Activated T-cell treated with anti-CD3 and anti-CD28 coated beads, Interleukin-2, amount 50 U/mL, for 4 hours (primary cell): ENCODE data around the gene SUPT20HL1. TPM values are rescaled to one million over a fixed set of nuclear protein-coding genes. Genes with fewer than 3 reads are reported as not detected.
"Not testable (repeated sequence)": the region's sequence is repeated elsewhere in the genome, so short reads cannot be mapped to it uniquely, and the experiment has no call there.

ENCODE experiments used
- ATAC-seq, 2 donors: fragments of 200-7000 bp; cut with Tn5 transposase; one replicate each; pipeline ENCODE4 v1.10.0; 2021
- DNase-seq: peaks from one replicate; pipeline ENCODE4 v3.0.0-alpha.2; 2020
- H3K27me3 Mint-ChIP-seq: one replicate; pipeline ENCODE4 v1.8.0; 2021; ENCODE audit warnings: low read depth, mixed read lengths
- H3K36me3 Mint-ChIP-seq: one replicate; pipeline ENCODE4 v1.8.0; 2022; ENCODE audit warnings: mixed read lengths; ENCODE audit not compliant: insufficient read depth
- H3K4me1 Mint-ChIP-seq: one replicate; pipeline ENCODE4 v1.8.0; 2021; ENCODE audit warnings: low read depth, mixed read lengths
- H3K4me3 Mint-ChIP-seq: one replicate; pipeline ENCODE4 v1.8.0; 2021; ENCODE audit warnings: mild to moderate bottlenecking, moderate library complexity, mixed read lengths
- H3K9me3 Mint-ChIP-seq: one replicate; pipeline ENCODE4 v1.8.0; 2021; ENCODE audit warnings: mixed read lengths
- total RNA-seq, 3 donors: library from RNA; stranded (reverse); gene quantifications; one replicate each; pipeline ENCODE4 v1.2.1, GENCODE V29; 2021

The SUPT20HL1 gene
- total RNA-seq, 3 donors from 2014 or later: not detected

- ATAC-seq: no peak
- Mint-ChIP-seq H3K9me3 (no peaks in the 10 kb centered on the region), H3K27me3 (no peaks in the 10 kb centered on the region), H3K4me1 (peaks cover 8% of the 10 kb centered on the region), H3K36me3 (no peaks in the 10 kb centered on the region), H3K4me3 (no peak overlapping the region)
- DNase-seq: no peak
These were observed 11.8 kb downstream of the SUPT20HL1 start for GRCh38 chrX:24372021-24372763.

GRCh38 chrX:24375600-24376131 is 15.2 kb downstream of the SUPT20HL1 start:
- ATAC-seq (no peak), DNase-seq (no peak)
- H3K27me3 Mint-ChIP-seq: peaks cover 2% of the 10 kb centered on the region

GRCh38 chrX:24376403-24376802 is 16.0 kb downstream of the SUPT20HL1 start:
- DNase-seq (no peak), ATAC-seq (no peak)
- Mint-ChIP-seq H3K4me1 (peaks cover 3% of the 10 kb centered on the region), H3K36me3 (no peaks in the 10 kb centered on the region), H3K27me3 (peaks cover 2% of the 10 kb centered on the region), H3K9me3 (no peaks in the 10 kb centered on the region), H3K4me3 (no peak overlapping the region)

More at GRCh38 chrX:24375600-24376131, 15.2 kb downstream of the SUPT20HL1 start:
- no peaks in the 10 kb centered on the region for H3K36me3 Mint-ChIP-seq
- H3K4me1 Mint-ChIP-seq: peaks cover 8% of the 10 kb centered on the region
- no peaks in the 10 kb centered on the region for H3K9me3 Mint-ChIP-seq
- H3K4me3 Mint-ChIP-seq: no peak overlapping the region

GRCh38 chrX:24377195-24377594 is 16.8 kb downstream of the SUPT20HL1 start:
- H3K4me3 Mint-ChIP-seq: no peak overlapping the region
- H3K9me3 Mint-ChIP-seq: no peaks in the 10 kb centered on the region
- ATAC-seq (no peak), DNase-seq (no peak)
- no peaks in the 10 kb centered on the region for H3K36me3 Mint-ChIP-seq
- peaks cover 2% of the 10 kb centered on the region for H3K27me3 Mint-ChIP-seq
- no peaks in the 10 kb centered on the region for H3K4me1 Mint-ChIP-seq

GRCh38 chrX:24377911-24378468 is 17.6 kb downstream of the SUPT20HL1 start:
- ATAC-seq: no peak

GRCh38 chrX:24378706-24379105 is 18.3 kb downstream of the SUPT20HL1 start:
- Mint-ChIP-seq H3K4me1 (no peaks in the 10 kb centered on the region), H3K9me3 (no peaks in the 10 kb centered on the region), H3K36me3 (no peaks in the 10 kb centered on the region), H3K27me3 (peaks cover 2% of the 10 kb centered on the region), H3K4me3 (no peak overlapping the region)
- DNase-seq: no peak
- no peak for ATAC-seq

More at GRCh38 chrX:24377911-24378468, 17.6 kb downstream of the SUPT20HL1 start:
- no peak for DNase-seq
- no peaks in the 10 kb centered on the region for H3K9me3 Mint-ChIP-seq
- H3K36me3 Mint-ChIP-seq: no peaks in the 10 kb centered on the region
- peaks cover 2% of the 10 kb centered on the region for H3K27me3 Mint-ChIP-seq
- no peak overlapping the region for H3K4me3 Mint-ChIP-seq
- no peaks in the 10 kb centered on the region for H3K4me1 Mint-ChIP-seq

- Mint-ChIP-seq H3K36me3 (no peaks in the 10 kb centered on the region), H3K9me3 (no peaks in the 10 kb centered on the region), H3K4me1 (no peaks in the 10 kb centered on the region), H3K27me3 (peaks cover 6% of the 10 kb centered on the region), H3K4me3 (no peak overlapping the region)
- DNase-seq: no peak
- no peak for ATAC-seq
These were observed 20.1 kb downstream of the SUPT20HL1 start for GRCh38 chrX:24380262-24381187.

- H3K4me3 Mint-ChIP-seq, H3K9me3 Mint-ChIP-seq, H3K36me3 Mint-ChIP-seq, DNase-seq, ATAC-seq, H3K27me3 Mint-ChIP-seq, H3K4me1 Mint-ChIP-seq: not testable (repeated sequence)
These were observed 21.9 kb downstream of the SUPT20HL1 start for GRCh38 chrX:24382315-24382714.

- DNase-seq (no peak), ATAC-seq (no peak)
- no peaks in the 10 kb centered on the region for H3K9me3 Mint-ChIP-seq
- H3K36me3 Mint-ChIP-seq: no peaks in the 10 kb centered on the region
- H3K27me3 Mint-ChIP-seq: peaks cover 10% of the 10 kb centered on the region
- H3K4me1 Mint-ChIP-seq: no peaks in the 10 kb centered on the region
- H3K4me3 Mint-ChIP-seq: no peak overlapping the region
These were observed 27.3 kb downstream of the SUPT20HL1 start for GRCh38 chrX:24387724-24388123.

GRCh38 chrX:24391389-24391788 is 30.9 kb downstream of the SUPT20HL1 start:
- Mint-ChIP-seq H3K9me3 (no peaks in the 10 kb centered on the region), H3K36me3 (no peaks in the 10 kb centered on the region), H3K27me3 (peaks cover 5% of the 10 kb centered on the region), H3K4me3 (no peak overlapping the region), H3K4me1 (no peaks in the 10 kb centered on the region)
- ATAC-seq (no peak), DNase-seq (no peak)

GRCh38 chrX:24391843-24392242 is 31.4 kb downstream of the SUPT20HL1 start:
- no peak for ATAC-seq
- Mint-ChIP-seq H3K27me3 (peaks cover 5% of the 10 kb centered on the region), H3K4me3 (no peak overlapping the region), H3K9me3 (no peaks in the 10 kb centered on the region), H3K36me3 (no peaks in the 10 kb centered on the region), H3K4me1 (no peaks in the 10 kb centered on the region)
- no peak for DNase-seq

- Mint-ChIP-seq H3K36me3 (no peaks in the 10 kb centered on the region), H3K9me3 (no peaks in the 10 kb centered on the region), H3K4me3 (no peak overlapping the region), H3K27me3 (peaks cover 5% of the 10 kb centered on the region), H3K4me1 (no peaks in the 10 kb centered on the region)
- ATAC-seq: no peak
- no peak for DNase-seq
These were observed 32.3 kb downstream of the SUPT20HL1 start for GRCh38 chrX:24392709-24393108.

GRCh38 chrX:24395775-24396174 is 35.3 kb downstream of the SUPT20HL1 start:
- peak; percentile 58 to 71 for ATAC-seq
- H3K4me1 Mint-ChIP-seq: no peaks in the 10 kb centered on the region
- H3K27me3 Mint-ChIP-seq: peaks cover 5% of the 10 kb centered on the region
- no peak overlapping the region for H3K4me3 Mint-ChIP-seq
- DNase-seq: peak; percentile 27
- no peaks in the 10 kb centered on the region for H3K9me3 Mint-ChIP-seq
- no peaks in the 10 kb centered on the region for H3K36me3 Mint-ChIP-seq

GRCh38 chrX:24396236-24396930 is 35.9 kb downstream of the SUPT20HL1 start:
- no peaks in the 10 kb centered on the region for H3K4me1 Mint-ChIP-seq
- no peak for ATAC-seq

More at GRCh38 chrX:24396236-24396930, 35.9 kb downstream of the SUPT20HL1 start:
- Mint-ChIP-seq H3K36me3 (no peaks in the 10 kb centered on the region), H3K27me3 (peaks cover 3% of the 10 kb centered on the region), H3K4me3 (no peak overlapping the region), H3K9me3 (no peaks in the 10 kb centered on the region)
- DNase-seq: no peak
